Testis (tissue), 3 donors: ENCODE measurements around the gene GRIK4. TPM values are rescaled to one million over a fixed set of nuclear protein-coding genes. Genes with fewer than 3 reads are reported as not detected.

Experiments used
- DNase-seq: peaks from one replicate; pipeline ENCODE4 v3.0.0-alpha.2; 2019
- H3K27ac ChIP-seq, 2 donors: fragments of 200-600 bp; sonication (generic); one replicate each; pipeline ENCODE4 v1.5.1; 2019
- H3K27me3 ChIP-seq: fragments of 200-600 bp; sonication (generic); one replicate; pipeline ENCODE4 v1.5.1; 2019
- H3K36me3 ChIP-seq: fragments of 200-600 bp; sonication (generic); one replicate; pipeline ENCODE4 v1.5.1; 2017; ENCODE audit warnings: low read depth; ENCODE audit errors: missing control alignments
- H3K4me1 ChIP-seq: fragments of 200-600 bp; sonication (generic); one replicate; pipeline ENCODE4 v1.5.1; 2019
- H3K4me3 ChIP-seq, 2 donors: fragments of 200-600 bp; sonication (generic); one replicate each; pipeline ENCODE4 v1.5.1; 2017 to 2019
- H3K9me3 ChIP-seq: fragments of 200-600 bp; sonication (generic); one replicate; pipeline ENCODE4 v1.5.1; 2017
- CTCF ChIP-seq, 3 experiments: fragments of 450-650 bp in 2 of 3; fragments of 200-600 bp in 1 of 3; sonication (generic) in 1 of 3; IDR thresholded peaks; one replicate each; pipeline ENCODE4 v1.5.1; 2016 to 2019; ENCODE audit warnings: antibody characterized with exemption in 3 of 3, mild to moderate bottlenecking in 2 of 3, moderate library complexity in 1 of 3
- POLR2A ChIP-seq: fragments of 450-650 bp; IDR thresholded peaks from one replicate; pipeline ENCODE4 v1.6.1; 2017; ENCODE audit warnings: antibody characterized with exemption, mild to moderate bottlenecking, moderate library complexity
- WGBS, 2 donors: methylation state at CpG; one replicate each; pipeline ENCODE4 v1.1.5; 2018; 5-methylcytosine and 5-hydroxymethylcytosine counted together
- intact Hi-C: fragments of 100-400 bp; cut with DNase I; formaldehyde crosslinking; loops from one replicate; pipeline ENCODE4 v1.15.1; 2023; ENCODE audit warnings: low total_unique reads
- polyA plus RNA-seq: library from polyadenylated mRNA; stranded (reverse); fragments of 350-450 nt; fragmentation: Illumina TruSeq; extraction: RNeasy Lipid Tissue Mini Kit (QIAGEN cat#74804); gene quantifications from one replicate; pipeline ENCODE4 v1.2.3, GENCODE V29; 2014; ENCODE audit warnings: low read depth, low replicate concordance; ENCODE audit not compliant: insufficient read depth
- total RNA-seq, 2 donors: library from RNA; depleted of rRNA; stranded (reverse); fragments of >200 nt; gene quantifications; one replicate each; pipeline ENCODE4 v1.2.3, GENCODE V29; 2016

Gene GRIK4
- total and polyA plus RNA-seq, 3 donors from 2014 or later, result 2.6 to 3.0 (median 2.6) TPM

GRCh38 chr11:120516461-120517389, 5.2 kb downstream of the GRIK4 start:
- Histone ChIP-seq H3K9me3 (no peaks in the 10 kb centered on the region), H3K4me3 (no peak overlapping the region), H3K27me3 (no peaks in the 10 kb centered on the region), H3K27ac (no peak overlapping the region), H3K4me1 (no peaks in the 10 kb centered on the region), H3K36me3 (no peaks in the 10 kb centered on the region)
- intact Hi-C loops, result loop anchor here (10.0 kb wide), 3 partner anchors 168 to 588 kb away; partner anchors contain the start of gene TECTA
- 64 to 71% methylated on average over 25 to 39 of the region's 39 CpGs for WGBS, 2 donors
- DNase-seq, result no peak
- TF ChIP-seq POLR2A, result no peak
- no peak for TF ChIP-seq CTCF (IDR thresholded peaks at IDR 0.05)

GRCh38 chr11:120517390-120517761, 5.8 kb downstream of the GRIK4 start:
- no peaks in the 10 kb centered on the region for H3K36me3 ChIP-seq
- H3K27ac ChIP-seq, result no peak overlapping the region
- intact Hi-C loops, result loop anchor here (10.0 kb wide), 3 partner anchors 167 to 587 kb away; partner anchors contain the start of gene TECTA
- no peaks in the 10 kb centered on the region for H3K9me3 ChIP-seq
- no peak overlapping the region for H3K4me3 ChIP-seq
- H3K27me3 ChIP-seq, result no peaks in the 10 kb centered on the region
- no peak for DNase-seq
- TF ChIP-seq POLR2A (no peak), CTCF (IDR thresholded peaks at IDR 0.05) (no peak)
- H3K4me1 ChIP-seq, result no peaks in the 10 kb centered on the region
- WGBS, 2 donors, result 83 to 89% methylated on average over 13 of the region's 13 CpGs

- no peaks in the 10 kb centered on the region for H3K4me1 ChIP-seq
Observed at GRCh38 chr11:120517801-120518291, 6.3 kb downstream of the GRIK4 start.

GRCh38 chr11:120518356-120518755, 6.8 kb downstream of the GRIK4 start:
- Histone ChIP-seq H3K36me3 (no peaks in the 10 kb centered on the region), H3K4me1 (no peaks in the 10 kb centered on the region), H3K9me3 (no peaks in the 10 kb centered on the region), H3K27ac (no peak overlapping the region), H3K27me3 (no peaks in the 10 kb centered on the region), H3K4me3 (no peak overlapping the region)
- intact Hi-C loops, result loop anchor here (10.0 kb wide), 3 partner anchors 166 to 586 kb away; partner anchors contain the start of gene TECTA
- WGBS, 2 donors, result 90 to 94% methylated on average over 7 of the region's 7 CpGs
- TF ChIP-seq CTCF (IDR thresholded peaks at IDR 0.05) (no peak), POLR2A (no peak)
- no peak for DNase-seq

More at GRCh38 chr11:120517801-120518291, 6.3 kb downstream of the GRIK4 start:
- no peaks in the 10 kb centered on the region for H3K27me3 ChIP-seq
- TF ChIP-seq POLR2A (no peak), CTCF (IDR thresholded peaks at IDR 0.05) (no peak)
- H3K9me3 ChIP-seq, result no peaks in the 10 kb centered on the region
- H3K36me3 ChIP-seq, result no peaks in the 10 kb centered on the region
- no peak for DNase-seq
- WGBS, 2 donors, result 81 to 92% methylated on average over 7 of the region's 7 CpGs
- no peak overlapping the region for H3K27ac ChIP-seq
- intact Hi-C loops, result loop anchor here (10.0 kb wide), 3 partner anchors 167 to 587 kb away; partner anchors contain the start of gene TECTA
- H3K4me3 ChIP-seq, result no peak overlapping the region
